ENCODE measurements around the gene TPBGL.
"Not testable (repeated sequence)": the region's sequence is repeated elsewhere in the genome, so short reads cannot be mapped to it uniquely, and the experiment has no call there.

The TPBGL gene

DNA sequence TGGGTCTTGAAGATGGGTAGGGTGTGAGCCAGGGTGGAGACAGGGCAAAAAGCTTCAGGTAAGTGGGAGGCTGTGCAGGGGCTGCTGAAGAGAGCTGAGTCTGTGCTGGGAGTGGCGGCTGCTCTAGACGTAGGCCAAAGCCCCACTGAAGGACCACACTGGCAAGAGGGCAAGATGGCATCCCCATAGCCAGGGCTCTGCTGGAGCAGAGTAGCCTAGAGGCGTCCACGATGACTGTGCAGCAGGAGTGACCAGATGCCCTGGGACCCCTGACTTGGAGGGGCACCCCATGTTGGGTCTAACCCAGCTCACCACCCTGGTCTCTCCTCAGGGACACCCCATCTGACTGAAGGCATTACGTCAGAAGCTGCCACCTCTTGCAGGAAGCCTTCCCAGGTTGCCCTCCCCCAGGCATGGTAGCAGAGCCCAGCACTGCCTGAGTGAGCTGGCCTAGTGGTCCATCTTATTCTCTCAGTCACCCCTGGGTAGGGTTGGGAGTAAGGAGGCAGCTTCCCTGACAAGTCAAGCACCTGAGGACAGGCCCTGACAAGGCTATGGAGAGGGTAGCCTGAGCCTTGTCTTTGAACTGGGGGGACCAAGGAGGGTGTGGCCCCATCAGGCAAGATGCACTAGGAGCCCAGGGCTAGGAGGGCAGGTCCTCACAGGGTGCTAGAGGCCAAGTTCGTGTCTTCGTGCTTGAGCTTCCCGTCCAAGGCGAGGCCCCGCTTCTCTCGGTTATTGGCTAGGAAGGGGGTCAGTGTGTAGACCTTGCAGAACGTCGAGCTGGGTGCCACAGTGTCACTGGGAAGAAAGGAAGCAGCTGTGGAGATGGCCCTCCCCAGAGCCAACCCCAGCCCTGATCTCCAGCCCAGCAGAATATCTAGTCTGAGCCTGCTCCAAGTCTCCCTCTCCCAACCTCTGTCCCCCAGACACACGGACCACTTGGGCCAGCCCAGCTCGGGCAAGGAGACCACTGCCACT, 33.1 kb downstream of the TPBGL start:
- DNase-seq = no peak

DNA sequence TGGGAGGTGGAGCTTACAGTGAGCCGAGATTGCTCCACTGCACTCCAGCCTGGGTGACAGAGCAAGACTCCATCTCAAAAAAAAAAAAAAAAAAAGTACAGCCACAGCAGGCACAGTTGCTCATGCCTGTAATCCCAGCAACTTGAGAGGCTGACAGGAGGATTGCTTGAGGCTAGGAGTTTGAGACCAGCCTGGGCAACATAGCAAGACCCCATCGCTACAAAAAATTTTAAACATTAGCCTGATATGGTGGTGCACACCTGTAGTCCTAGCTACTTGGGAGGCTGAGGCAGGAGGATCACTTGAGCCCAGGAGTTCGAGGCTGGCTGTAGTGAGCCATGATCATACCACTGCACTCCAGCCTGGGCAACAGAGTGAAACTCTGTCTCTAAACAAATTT, 34.1 kb downstream of the TPBGL start:
- not testable (repeated sequence) for DNase-seq

DNA sequence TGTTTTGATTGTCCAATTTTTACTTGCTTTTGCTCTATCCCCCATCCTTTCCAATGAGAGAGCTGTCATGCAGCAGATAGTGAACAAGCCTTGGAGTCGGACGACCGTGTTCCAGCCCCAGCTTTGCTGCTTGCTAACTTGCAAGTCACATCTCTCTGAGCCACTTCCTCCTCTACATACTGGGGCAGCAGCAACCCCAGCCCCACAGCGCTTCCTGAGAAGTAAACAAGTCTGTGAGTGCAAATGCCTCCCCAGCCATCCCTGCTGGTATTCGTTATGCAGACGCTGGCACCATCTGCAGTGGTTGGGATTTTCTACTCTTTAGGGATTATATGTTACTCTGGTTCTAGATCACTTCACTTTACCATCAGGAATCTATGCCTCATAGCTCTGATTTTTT, 35.0 kb downstream of the TPBGL start:
- peak; percentile 43 to 55 (median 49) for DNase-seq

DNA sequence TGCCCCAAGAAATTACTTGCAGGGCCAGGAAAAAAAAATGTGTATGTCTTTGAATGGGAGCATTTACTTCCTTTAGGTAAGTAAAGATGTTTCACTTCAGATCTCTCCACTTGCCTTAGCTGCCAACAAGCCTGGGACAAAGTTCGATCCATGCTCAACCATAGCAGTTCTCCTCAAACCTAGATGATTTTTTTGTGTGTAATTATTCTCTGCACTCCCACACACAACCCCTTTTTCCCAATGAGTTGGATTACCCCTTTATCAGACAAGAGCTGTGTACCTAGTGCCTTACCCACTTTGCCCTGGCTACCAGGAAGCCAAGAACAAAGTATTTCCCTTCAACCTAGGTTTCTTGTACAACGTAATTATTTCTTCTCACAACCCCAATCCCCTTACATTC, 35.6 kb downstream of the TPBGL start:
- no peak for DNase-seq

DNA sequence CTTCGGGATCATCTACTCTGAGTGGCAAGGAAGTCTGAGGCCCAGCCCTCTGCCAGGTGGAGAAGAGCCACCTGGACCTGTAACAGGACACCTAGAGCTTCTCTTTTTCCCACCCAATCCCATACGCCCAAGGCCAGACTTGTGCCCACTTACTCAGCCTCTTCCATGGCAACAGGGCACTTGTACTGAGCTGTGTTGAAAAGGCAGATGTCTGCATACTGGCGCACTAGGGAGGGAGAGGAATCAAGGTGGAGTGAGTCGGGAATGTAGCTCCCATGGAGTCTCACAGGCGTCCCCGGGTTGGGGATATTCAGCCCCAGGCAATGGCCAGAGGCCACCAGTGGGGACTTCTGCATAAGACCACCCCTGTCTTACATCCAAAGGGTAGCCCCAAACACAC, 36.1 kb downstream of the TPBGL start:
- DNase-seq = no peak

DNA sequence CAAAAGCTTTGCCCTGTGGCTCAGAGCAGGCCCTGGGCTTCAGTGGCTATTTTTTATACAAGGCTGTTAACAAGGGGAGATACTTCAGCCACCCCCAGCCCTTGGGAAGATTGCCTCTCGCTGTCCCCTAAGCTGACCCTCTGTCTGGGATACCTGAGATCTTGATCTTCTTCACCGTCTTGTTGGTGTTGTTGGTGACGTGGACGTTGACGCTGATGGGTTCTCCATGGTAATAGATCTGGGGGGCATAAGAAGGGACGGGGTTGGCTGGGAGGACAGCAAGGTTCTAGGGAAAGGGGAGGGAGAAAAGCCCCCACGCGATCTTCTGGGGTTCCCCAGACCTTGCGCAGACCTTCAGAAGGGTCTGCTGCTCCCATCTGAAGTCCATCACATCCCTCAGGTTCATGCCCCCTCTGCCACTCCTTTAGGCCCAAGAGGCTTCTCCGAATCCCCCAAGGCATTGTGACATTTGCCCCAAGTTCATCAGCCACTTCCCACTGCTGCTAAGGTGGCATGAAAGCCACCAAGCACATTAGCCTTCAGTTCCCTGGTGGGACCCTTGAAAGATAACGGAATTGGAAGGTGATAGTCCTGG, 36.7 kb downstream of the TPBGL start:
- DNase-seq = no peak

DNA sequence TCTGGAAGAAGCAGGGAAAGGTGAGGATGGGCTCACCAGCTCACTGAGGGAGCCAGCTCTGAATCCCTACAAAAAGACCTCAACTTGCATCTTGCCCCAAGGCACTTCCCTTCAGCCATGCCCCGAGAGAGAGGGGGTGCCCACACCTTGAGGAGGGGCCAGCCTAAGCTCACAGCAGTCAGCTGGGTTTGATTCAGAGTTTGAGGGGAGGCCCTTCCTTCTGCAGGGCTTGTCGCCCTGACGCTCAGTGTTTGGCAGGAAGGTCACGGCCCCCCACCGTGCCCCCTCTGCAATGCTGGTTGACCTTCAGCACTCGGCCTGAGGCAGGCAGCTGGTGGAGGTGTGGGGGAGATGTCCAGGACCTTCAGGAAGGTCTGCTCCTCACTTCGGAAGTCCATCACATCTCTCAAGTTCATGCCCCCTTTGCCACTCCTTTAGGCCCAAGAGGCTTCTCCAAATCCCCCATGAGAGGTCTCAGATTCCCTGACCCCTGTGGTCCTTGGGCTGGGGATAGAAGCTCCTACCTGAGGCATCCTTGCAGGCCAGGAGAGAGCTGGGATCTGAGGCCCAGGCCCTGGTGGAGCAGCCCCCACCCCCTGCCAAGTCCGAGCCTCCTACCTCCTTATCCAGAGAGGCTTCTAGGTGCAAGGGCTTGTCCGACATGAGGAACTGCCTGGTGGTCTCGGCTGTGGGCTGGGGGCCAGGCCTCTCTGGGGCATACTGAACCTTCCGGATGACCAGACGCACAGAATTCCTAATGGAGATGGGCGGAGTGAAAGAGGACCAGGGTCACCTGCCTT, 37.6 kb downstream of the TPBGL start:
- no peak for DNase-seq

DNA sequence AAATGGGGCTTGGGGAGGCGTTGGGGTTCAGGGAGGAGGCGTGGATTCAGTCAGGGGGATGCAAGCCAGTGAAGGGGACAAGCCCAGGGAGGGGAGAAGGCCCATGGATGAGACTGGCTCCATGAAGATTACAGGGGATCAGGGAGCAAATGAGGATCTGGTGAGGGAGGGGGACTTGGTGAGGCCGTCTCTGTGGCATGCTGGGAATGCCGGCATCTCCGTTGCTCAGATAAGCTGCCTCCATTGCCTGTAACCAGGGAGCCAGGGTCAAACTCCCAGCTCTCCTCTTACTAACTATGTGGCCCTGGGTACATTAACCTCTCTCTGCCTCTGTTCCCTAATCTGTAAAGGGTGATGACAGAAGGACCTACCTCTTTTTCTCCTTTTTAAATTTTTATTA, 38.7 kb downstream of the TPBGL start:
- no peak for DNase-seq

DNA sequence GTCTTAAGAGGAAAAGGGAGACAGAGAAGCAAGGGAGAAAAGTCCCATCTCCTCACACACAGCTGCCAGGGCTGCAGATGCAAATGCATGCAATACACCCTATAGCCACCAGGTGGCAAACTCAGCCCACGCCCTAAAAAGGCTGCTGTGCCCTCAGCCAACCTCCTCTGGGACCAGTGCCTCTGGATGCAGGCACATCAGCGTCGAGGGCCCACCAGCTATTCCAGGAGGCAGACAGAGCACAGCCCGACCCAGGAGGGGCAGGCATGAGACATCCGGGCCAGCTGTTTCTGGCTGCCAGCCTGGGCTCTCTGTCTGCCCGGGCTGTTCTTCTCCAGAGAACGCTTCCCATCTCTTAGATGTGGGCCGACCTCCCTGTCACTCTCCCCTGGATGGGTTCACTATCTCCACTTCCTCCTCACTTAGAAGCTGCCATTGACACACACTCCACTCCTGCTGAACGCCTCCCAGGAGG, 39.7 kb downstream of the TPBGL start:
- peak; percentile 81 to 84 (median 82) for DNase-seq

DNA sequence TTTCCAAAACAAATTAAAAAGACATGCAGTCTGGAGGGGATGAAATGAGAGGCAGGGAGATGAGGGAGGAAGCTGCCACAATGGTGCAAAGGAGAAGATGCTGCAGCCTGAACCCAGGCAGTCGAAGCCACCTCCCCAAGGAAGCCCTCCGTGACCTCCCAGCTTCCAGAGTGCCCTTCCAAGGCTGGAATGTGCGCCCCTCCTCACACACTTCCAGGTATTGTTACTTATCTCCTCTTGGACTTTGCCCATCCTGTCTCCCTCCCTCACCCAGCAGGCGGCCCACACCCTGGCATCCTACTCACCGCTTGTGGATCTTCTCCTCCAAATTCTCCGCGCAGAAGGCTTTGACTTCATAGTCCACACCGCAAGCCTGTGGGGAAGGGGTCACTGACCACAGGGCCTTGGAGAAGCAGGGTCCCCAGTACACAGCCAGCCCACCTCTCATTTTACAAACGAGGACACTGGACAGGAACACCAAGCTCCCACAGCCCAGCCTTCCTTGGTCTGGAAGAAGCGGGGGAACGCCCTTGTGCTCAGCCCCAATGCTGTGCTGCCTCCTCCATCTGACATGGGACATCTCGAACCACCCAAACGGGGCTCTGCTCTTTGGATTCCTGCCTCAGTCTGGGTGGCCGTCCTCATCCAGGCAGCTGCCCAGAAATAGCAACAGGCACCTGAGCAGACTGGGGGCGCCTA, 40.3 kb downstream of the TPBGL start:
- DNase-seq = no peak

DNA sequence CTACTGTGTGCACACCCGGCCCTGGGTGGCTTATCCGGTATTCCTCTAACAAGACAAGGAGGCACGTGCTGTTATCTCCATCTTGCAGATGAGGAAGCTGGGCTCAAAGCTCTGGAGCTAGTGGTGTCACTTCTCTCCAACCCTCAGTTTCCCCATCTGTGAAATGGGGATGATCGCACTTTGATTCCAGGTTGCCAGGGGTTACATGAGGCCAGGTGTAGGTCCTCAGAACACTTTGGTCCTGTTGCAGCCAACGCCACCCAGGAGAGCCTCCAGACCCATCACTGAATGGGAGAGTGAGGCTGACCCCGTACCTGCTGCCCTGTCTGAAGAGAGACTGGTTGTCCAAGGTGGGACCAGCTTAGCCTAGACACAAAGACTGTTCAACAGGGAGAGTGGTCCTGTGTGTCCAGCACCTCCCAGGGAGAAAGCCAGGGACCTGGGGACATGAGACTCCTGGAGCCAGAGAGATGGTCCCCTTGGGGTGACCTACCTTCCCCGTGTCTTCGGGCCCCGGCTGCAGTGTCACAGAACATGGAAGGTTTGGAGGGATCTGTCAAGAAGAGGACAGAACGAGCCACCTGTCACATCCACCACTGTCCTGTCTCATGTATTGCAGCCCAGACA, 41.0 kb downstream of the TPBGL start:
- no peak for DNase-seq

DNA sequence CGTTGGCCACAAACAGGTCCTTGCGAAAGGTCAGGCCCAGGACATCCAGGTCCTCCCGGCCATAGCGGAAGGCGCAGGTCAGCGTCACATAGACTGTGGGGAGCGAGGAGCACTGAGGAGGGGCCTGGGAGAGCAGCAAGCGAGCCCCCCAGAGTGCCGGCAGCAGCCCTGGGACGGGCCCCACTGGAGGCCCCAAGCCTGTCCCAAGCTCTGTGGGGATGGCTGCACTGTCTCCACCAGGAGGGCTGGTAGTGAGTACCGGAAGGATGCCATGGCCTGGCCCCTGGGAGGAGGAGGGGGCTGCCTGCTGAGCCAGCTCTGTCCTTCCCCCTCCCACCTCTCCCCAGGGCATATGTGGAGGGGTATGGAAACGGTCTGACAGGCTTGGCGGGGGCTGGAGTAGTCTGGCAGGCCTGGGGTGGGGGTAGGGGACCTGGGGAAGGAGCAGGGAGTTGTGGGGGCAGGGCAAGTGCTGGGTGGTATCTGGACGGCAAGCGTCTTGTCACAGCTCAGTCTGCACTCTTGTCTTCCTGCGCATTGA, 42.9 kb downstream of the TPBGL start:
- no peak for DNase-seq

DNA sequence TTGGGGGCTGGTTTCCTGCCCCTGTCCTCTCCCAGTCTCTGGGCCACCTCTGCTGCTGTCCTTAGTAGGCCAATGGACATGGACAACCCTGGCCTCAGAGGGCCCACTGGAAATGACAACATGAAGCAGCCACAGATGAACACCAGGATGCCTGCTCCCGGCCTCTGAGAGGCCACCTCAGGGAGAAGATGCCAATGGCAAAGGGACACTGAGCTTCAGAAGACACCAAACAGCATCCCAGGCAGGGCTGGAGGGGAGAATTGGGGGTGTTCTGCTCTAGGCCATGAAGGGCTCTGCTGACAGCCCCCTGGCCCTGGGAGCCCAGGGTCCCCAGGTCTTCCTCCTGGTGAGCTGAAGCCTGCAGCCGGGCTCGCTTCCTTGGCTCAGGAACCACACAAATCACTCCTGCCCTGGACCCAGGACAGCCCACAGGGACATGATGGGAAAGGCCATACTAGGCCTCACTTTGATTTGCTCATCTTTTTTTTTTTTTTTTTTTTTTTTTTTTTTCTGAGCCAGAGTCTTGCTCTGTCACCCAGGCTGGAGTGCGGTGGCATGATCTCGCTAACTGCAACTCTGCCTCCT, 45.3 kb downstream of the TPBGL start:
- DNase-seq = no peak

DNA sequence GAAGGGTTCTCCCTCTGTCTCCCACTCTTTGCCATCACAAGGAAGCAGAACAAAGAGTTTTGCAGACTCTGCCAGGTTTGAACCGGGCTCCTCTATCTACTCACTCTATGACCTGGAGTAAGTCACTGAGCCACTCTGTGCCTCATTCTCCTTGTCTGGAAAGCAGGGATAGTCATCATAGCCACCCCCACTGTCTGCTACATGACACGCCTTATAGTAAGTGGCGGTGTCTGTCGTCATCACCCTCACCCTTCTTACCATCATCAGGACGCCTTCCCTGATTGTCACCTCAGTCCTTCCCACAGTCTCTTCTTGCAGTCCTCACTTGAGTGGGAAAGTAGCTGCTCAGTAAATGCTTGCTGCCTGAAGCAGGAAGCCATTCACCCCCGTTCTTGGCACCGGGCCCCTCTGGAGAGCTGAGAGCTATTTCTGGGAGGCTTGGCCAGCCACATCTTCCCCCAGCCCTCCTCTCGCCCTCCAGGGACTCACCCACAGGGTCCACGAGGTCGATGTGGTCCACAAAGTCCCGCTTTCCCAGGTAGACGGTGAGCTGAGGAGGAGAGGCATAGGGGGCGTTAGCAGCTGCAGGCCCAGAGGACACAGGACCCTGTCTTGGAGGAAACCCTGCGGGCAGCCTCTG, 46.4 kb downstream of the TPBGL start:
- peak; percentile 16 to 23 (median 22) for DNase-seq

DNA sequence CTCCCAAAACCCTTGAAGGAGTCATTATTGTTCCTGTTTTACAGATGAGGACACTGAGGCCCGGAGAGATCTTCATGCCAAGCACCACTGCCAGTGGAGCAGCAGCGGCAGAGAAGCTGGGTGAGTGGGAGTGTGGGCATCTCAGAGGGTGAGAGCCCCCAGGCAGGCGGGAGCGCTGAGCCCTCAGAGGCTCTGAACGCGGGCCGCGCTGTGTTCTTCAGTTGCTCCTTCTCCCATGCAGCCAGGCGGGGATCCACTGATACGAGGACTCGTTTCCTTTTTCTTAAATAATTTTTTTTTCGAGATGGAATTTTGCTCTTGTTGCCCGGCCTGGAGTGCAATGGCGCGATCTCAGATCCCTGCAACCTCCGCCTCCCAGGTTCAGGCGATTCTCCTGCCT, 47.0 kb downstream of the TPBGL start:
- DNase-seq = no peak

DNA sequence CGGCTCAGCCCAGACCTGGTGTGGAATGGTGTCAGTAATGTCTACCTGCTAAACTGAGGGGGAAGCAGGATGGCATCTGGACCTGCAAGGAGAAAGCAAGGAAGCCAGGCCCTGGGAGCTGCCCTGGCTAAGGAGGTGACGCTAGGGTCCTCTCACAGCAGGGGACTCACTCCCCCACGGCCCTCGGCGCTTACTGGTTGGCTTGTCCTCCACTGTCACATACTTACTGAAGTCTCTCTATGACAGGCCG, 48.9 kb downstream of the TPBGL start:
- no peak for DNase-seq

DNA sequence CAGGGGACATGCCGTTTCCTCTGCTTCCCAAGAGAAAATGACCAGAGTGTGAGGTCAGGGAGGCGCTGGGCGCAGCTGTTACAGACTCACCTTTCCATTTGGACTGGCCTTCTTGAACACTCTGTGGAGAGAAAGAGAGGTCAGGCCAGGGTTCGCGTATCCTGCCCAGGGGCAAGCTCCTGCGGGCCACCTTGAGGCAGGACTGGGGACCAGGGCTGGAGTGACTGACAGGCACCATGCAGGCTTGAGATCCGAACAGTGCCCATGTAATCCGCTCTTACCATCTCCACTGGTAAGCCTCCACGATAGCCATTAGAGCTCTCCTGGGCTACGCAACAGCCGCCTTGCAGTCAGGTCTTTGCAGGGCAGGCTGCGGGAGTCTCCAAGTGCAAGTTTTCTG, 49.3 kb downstream of the TPBGL start:
- no peak for DNase-seq

DNA sequence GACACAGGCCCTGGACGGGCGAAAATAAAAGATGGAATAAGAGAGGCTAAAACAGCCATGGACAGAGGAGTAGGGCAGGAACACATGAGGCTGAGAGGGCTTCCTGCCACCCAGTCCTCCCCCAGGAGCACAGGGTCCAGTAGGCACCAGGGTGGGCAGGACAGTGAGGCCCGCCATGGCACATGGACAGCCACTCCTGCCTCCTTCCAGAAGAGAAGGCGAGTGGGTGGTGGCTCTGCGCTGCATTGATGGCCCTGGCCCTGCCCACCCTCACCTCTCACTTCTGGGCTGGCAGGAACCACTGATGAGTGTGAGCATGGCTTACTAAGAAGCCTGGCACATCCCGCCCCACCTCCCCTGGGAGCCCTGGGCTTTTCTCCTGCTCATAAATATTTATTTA, 51.2 kb downstream of the TPBGL start:
- no peak for DNase-seq

DNA sequence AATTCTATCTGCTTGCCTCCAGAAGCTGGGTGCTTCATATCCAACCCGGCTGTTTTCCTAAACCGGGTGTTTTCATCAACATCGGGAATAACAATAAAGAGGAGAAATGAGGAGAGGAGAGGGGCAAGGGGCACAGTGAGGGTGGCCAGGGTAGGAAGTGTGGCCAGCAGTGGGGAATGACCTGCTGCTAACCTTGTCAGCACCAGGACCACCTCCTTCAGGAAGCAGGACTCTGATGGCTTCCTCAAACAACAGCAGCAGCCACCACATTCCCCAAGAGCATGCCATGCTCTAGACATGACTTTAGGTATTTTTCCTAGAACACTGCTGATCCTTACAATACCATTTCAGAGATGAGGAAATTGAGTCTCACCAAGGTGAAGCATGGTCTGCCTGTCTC, 52.4 kb downstream of the TPBGL start:
- no peak for DNase-seq

Data from suppressor macrophage treated with lipopolysaccharide for 1 hour (primary cell).